Measurements from ENCODE around the gene REX1BD. TPM values are rescaled to one million over a fixed set of nuclear protein-coding genes. Genes with fewer than 3 reads are reported as not detected.
A peak's percentile ranks its signal among the peaks of the same experiment; 100 is the strongest.

Gene REX1BD
- total RNA-seq, 1 experiment from 2014 or later: 72.3 TPM

GRCh38 chr19:18607226-18608101, 18.9 kb downstream of the REX1BD start:
- peaks cover 84% of the 10 kb centered on the region for H3K27me3 Mint-ChIP-seq (ENCODE audit: low read depth)
- H3K56ac ChIP-seq (ENCODE audit: insufficient read length, low read depth, low read length): no peak overlapping the region
- no peak overlapping the region for H3K4ac ChIP-seq (ENCODE audit: low read depth, low read length)
- peaks cover 0 to 6% (median 0%) of the 10 kb centered on the region in 3 experiments; a peak in 2 of 7 replicates for H3K36me3 Mint-ChIP-seq (ENCODE audit: insufficient read depth in 1 of 3, low read depth in 3 of 3)
- no peak for TF ChIP-seq CTCF (conservative IDR thresholded peaks at IDR 0.05)
- H3K9me3 Mint-ChIP-seq: peaks cover 0 to 2% of the 10 kb centered on the region in 2 experiments; a peak in 1 of 5 replicates
- no peaks in the 10 kb centered on the region for H3K79me2 ChIP-seq (ENCODE audit: insufficient read depth, low read length)
- H3K27ac ChIP-seq (ENCODE audit: insufficient read length, low read depth, low read length): no peak overlapping the region
- H2AFZ ChIP-seq (ENCODE audit: low read length): no peak overlapping the region
- H3K4me1 ChIP-seq (ENCODE audit: insufficient read depth, low read length): peaks cover 17% of the 10 kb centered on the region
- no peak overlapping the region for H4K5ac ChIP-seq (ENCODE audit: insufficient read length, low read depth, low read length)
- H3K9ac ChIP-seq (ENCODE audit: extremely low read depth, insufficient read length, low read length): no peak overlapping the region
- WGBS (ENCODE audit: extremely low coverage, insufficient read length, low lambda C conversion rate): no CpG with 5 or more reads among the region's 68 CpGs
- H3T11ph ChIP-seq (ENCODE audit: low read length): no peak overlapping the region
- no peaks in the 10 kb centered on the region for H3K9me3 ChIP-seq (ENCODE audit: control insufficient read depth, low read depth, low read length)
- no peaks in the 10 kb centered on the region for H3K79me1 ChIP-seq (ENCODE audit: insufficient read depth, low read depth, low read length, poor library complexity, severe bottlenecking)
- H3K27me3 ChIP-seq (ENCODE audit: insufficient read depth, low read length): peaks cover 80% of the 10 kb centered on the region
- H3K23ac ChIP-seq (ENCODE audit: insufficient read length, low read depth, low read length): no peak overlapping the region
- no peak overlapping the region for H2BK15ac ChIP-seq (ENCODE audit: low read depth, low read length)
- H2AK5ac ChIP-seq (ENCODE audit: insufficient read length, low read length): no peak overlapping the region
- H4K8ac ChIP-seq (replicated peaks; ENCODE audit: insufficient read length, low read depth, low read length): no peak overlapping the region
- no peak overlapping the region for H2BK12ac ChIP-seq (ENCODE audit: insufficient read length, low read depth, low read length)
- H3K4me3 Mint-ChIP-seq: peak overlapping the region; percentile 36 to 76
- no peak overlapping the region for H3K18ac ChIP-seq (ENCODE audit: insufficient read length, low read depth, low read length)
- no peak overlapping the region for H4K91ac ChIP-seq (ENCODE audit: insufficient read length, low read depth, low read length)
- no peak overlapping the region for H3K27ac Mint-ChIP-seq
- H2BK5ac ChIP-seq (ENCODE audit: insufficient read length, low read length): no peak overlapping the region
- peak overlapping the region; percentile 10 for H3K4me2 ChIP-seq (ENCODE audit: insufficient read depth, insufficient read length, low read length)
- H4K20me1 ChIP-seq (ENCODE audit: control insufficient read depth, insufficient read depth, insufficient read length): no peaks in the 10 kb centered on the region
- H2BK120ac ChIP-seq (ENCODE audit: low read depth, low read length, poor library complexity, severe bottlenecking): no peak overlapping the region
- H3K23me2 ChIP-seq (ENCODE audit: insufficient read length, low read depth, low read length, poor library complexity, severe bottlenecking): peaks cover 21% of the 10 kb centered on the region
- H3K4me1 Mint-ChIP-seq: peaks cover 44 to 59% of the 10 kb centered on the region in 2 experiments
- DNase-seq: no peak
- no peak overlapping the region for H2BK20ac ChIP-seq (ENCODE audit: low read depth, low read length, poor library complexity, severe bottlenecking)
- no peak overlapping the region for H3K14ac ChIP-seq (ENCODE audit: insufficient read depth, low read length)

Measured in H9 (cell line).